HG02943 (cell line): ENCODE measurements around the gene SYTL4.

Source experiments
- ATAC-seq: cut with Tn5 transposase; IDR thresholded peaks from one replicate; pipeline ENCODE4 v1.9.1; 2021; ENCODE audit warnings: mild to moderate bottlenecking, low read depth, moderate library complexity; ENCODE audit not compliant: unreplicated experiment

Gene SYTL4

DNA sequence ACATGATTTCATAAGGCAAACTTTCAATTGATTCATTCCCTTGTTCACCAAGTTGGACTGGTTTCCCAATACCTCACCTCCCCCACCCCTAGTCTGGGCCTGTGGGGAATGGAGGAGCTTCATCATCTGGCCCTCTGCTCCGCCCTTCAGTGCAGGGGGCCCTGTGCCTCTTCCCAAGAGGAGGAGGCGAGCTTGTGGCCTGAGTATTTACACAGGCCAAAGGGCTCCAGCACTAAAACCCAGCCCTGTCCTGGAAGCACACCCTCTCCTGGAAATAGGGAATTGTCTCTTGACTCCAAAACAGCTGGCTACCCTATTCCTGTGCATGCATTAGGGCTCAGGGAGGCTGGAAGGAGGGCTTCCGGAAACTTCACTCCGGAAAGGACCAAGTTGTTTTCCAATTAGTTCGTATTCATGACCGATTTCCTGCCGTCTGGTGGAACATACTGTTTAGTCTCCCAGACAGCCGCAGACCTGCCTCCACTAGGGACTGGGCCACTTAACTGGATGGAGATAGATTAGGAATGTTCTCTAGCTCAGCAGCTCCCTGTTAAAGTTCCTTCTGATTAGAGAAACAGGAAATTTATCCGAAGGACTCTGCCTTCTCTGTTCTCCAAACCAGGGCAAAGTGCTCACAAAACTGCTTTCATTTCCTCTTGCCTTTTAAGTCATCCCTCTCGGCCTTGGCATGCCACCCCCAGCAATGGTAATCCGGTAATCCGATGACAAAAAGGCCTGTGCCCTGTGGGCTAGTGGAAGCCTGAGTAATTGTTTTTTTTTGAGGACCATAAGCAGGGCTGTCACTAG is 82.2 kb downstream of the SYTL4 start:
- no peak for ATAC-seq

DNA sequence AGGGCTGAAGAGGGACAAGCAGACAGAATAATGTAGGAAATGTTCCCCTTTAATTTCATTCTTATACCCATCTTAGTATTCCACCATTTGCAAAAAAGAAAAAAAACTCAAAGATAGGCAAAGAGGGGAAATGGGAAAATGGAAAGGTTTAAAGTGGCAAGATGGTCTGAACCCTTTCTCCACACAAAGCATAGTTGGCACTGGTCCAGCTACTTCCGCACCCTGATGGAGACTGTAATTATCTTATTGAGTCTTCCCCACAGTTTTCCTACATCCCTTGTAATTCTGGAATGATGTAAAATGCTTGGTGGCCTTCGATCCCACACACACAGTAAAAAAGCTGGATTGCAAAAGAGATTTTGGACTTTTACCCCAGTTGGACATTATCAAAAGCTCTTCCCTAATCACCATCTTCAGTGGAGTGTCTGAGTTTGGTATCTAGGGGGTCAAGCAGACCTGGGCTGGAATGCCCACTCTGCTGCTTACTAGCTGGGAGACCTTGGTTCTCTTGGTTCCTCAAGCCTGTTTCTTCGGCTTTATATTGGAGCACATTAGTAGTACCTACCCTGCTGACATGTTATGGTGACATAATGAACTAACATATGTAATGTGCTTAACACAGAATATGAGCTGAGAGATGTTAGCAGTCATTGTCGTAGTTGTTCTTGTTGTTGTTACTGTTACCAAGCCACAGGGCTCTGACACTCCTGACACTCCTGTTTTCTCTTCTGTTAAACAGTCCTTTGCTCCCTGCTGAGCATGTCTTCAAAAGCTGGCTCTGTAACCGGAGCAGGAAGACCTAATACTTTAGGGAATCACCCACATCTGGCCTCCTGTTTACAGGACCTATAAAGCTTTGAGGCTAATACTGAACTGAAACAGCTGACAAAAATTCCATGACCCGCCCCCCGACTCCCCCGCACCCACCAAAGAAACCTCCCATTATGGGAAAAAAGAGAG is 83.2 kb downstream of the SYTL4 start:
- no peak for ATAC-seq

DNA sequence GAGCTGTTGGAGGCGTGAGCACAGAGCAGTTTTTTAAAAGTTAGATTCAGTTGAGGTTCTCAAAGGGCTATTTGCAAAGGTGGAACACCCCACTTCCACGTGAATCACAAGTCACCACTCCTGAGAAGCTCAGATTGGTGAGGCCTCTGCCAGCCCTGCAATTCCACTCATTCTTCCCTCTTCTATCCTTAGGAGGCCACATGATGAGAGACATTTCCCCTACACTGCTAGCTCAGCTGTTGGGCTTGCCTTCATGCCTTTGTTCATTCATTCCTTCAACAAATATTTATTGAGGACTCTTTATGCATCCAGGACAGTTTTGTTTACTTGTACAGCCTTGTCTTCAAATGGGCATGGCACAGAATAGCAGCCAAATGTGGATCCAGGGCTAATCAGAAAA is 84.2 kb downstream of the SYTL4 start:
- ATAC-seq, result no peak

- ATAC-seq, result no peak
Observed at GRCh38 chrX:100647095-100647494, 84.8 kb downstream of the SYTL4 start.

DNA sequence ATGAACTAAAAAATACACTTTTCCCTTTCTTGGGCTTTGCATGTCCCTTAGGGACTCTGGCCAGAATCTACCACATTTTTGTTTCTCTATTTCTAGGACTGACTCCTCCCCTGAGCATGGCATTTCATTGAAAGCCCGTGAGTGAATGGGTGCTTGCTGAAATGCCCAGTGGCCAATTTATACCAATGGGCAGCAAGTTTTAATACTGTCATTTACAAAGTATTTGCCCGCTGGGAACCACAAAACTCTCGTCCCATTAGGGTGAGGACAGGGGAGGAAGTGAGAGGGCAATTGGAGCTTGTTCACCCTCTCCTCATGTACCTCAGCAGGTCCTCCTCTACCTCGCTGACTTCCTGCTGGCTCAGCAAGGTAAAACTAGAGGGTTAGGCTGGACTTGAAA is 86.8 kb downstream of the SYTL4 start:
- no peak for ATAC-seq

GRCh38 chrX:100643956-100644860 is 87.7 kb downstream of the SYTL4 start, which contains the start of gene SRPX2:
Gene SRPX2, plus strand, starts transcription at chrX:100644199. Its CDS starts 2,124 bp downstream, at chrX:100646323.
- no peak for ATAC-seq

DNA sequence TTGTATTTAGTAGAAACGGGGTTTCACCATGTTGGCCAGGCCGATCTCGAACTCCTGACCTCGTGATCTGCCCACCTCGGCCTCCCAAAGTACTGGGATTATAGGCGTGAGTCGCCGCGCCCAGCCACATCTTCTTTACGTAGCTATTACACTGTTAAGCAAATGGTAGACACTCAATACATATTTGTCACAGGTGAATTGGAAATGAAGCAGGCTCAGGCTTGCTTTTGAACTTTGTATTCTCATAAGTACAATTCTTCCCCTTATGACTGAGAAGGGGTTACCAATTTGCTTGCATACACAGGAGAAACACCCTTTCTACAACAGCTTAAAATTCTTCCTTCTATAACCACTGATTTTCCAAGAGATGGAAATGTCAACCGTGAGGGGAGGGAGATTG is 88.7 kb downstream of the SYTL4 start:
- no peak for ATAC-seq

DNA sequence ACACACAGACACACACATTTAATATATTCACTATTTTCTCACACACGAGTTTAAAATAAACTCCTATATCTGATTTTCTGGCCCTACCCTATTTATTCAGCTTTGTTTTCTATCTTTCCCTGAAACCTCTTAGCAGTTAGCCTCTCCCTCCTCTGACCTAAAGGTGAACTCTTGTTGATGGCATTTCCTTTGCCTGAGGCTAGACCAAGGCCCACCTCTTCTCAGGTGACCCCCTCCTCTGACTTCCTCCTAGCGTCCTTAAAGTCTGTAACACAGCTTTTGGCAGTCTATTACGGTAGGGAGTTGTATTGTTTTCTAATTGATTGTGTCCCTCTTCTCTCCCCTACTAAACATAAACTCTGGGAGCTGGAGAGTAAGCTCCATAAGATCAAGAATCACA is 89.6 kb downstream of the SYTL4 start:
- no peak for ATAC-seq

DNA sequence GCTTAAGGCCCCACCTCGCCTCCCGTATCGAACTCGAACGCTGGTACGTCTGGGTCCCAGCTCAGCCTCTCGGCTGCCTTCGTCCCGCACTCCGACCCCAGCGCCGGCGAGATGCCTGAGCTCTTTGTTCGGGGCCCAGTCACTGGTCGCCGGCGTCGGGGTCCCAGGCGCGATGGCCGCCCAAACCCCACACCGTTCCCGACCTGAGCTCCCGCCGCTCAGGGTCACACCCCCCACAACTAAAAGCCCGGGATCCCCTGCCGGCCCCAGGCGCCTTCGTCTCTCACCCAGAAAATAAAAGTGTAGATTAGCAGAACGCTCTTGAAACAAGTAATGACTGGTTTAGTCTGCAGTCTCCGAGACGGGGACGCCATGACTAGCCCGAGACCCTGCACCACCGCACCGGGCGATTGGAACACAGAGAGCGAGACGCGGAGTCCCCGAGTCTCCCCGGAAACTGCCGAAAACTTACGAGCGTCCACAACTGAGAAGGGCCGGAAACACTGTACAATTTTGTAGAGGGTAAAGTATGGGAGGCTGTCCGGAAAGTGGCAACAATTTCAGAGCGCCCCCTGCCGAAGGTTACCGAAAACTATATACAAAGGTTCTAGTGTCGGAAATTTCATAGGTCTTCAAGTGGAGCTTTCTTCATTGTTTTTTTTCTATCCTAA is 95.5 kb downstream of the SYTL4 start, which contains the start of gene TSPAN6:
TSPAN6 (minus strand) TSS at position 486 of the 671 bp plus-strand sequence; CDS start at position 374, 112 bp downstream.
- ATAC-seq, result no peak

DNA sequence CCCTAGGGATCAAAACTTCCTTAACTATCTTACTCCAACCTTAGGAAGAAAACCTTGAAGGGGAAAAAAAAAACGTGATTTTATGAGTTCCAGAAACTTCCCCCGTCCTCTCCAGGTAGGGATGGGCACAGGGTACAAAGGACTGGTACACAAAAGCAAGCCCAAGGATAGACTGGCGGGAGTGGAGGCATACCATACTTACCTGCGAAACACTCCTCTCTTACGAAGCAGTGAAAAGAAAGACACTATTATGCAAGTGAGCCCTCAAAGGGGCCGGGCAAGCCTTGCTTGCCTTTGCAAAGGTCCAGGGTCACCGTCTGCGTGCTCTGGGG is 96.0 kb downstream of the SYTL4 start:
- ATAC-seq, result no peak

GRCh38 chrX:100635040-100635439 is 96.9 kb downstream of the SYTL4 start:
- no peak for ATAC-seq

GRCh38 chrX:100625985-100626491 is 105.9 kb downstream of the SYTL4 start:
- ATAC-seq, result peak; percentile 93
